HG03175 (cell line): Measurements from ENCODE around the gene DYNLT1.
"Not testable (repeated sequence)": the region's sequence is repeated elsewhere in the genome, so short reads cannot be mapped to it uniquely, and the experiment has no call there.

Experiments used
- ATAC-seq: cut with Tn5 transposase; IDR thresholded peaks from one replicate; pipeline ENCODE4 v1.9.1; 2021; ENCODE audit warnings: mild to moderate bottlenecking, moderate library complexity; ENCODE audit not compliant: unreplicated experiment

Gene DYNLT1

DNA sequence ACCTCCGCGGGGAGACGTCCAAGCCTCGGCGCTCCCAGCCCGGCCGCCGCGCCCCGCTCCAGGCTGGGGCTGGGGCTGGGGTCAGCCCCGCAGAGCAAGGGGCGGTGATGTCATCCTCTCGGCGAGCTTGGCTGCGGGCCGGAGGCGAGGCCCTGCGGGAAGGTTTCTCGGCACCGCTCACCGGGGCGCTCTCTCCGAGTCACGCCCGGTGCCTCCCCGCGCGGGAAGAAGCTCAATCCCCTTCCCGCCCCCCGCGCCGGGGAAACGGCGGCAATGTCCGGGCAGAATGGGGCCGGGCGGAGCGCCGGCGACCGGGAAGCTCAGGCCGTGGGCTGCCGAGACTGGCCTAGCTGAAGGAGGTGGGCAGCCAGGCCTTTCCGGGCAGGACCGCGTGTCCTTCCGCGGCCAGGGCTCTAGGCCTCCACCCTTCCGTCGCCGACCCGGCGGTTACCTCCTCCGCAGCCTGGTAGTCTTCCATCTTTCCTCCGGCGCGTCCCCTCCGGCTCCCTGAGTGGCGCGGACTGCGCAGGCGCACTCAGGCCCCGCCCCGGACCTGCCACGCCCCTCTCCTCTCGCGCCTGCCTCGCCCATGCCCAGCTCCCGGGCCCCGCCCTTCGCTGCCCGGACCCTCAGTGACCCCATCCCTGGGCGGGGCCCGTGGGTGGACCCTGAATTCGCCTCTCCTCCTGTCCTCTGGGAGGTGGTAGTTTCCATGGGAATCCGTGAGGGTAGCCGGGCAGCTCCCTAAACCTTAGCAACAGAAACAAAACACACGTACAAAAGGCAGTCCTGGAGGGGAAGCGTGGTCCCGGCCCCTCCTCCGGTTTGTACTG, at the start of gene DYNLT1:
TSS of gene DYNLT1 (minus strand) at position 513 of the 833 bp plus-strand sequence. CDS start at position 478, 35 bp downstream.
- peak; percentile 54 for ATAC-seq

DNA sequence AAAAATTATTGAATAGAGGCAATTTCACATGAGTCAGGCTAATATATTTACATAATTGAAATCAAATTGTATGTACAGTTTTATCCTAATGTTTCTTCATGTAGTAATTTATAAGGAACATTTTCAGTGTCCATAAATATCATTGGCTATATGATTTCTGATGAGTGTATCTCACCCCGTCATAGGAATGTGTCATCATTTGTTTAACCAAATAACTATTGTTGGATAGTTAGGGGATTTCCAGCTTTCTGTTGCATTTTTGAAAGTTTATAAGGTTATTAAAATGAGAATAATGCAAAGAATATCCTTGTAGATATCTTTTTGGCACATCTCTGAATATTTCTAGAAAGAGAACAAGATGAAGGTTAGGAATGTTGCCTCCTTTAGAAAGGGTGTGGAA, 44.3 kb upstream of the DYNLT1 start:
- no peak for ATAC-seq

DNA sequence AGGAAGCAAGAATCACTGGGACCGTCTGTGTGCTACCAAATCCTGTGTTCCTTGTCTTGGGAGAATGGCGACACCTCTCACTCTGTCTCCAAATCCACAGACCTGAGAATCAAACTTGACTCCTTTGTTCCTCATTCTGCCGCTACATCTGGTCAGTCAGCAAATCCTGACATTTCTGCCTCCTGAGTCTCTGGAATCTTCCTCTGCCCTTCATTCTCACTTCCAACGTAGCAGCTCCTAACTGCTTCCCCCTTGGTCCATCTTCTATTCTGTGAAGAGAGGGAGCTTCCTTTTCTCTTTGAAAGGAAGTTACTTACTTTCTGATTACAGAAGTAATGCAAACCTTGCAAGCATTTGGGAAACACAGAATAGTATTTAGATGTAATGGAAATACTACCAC, 43.0 kb upstream of the DYNLT1 start:
- no peak for ATAC-seq

DNA sequence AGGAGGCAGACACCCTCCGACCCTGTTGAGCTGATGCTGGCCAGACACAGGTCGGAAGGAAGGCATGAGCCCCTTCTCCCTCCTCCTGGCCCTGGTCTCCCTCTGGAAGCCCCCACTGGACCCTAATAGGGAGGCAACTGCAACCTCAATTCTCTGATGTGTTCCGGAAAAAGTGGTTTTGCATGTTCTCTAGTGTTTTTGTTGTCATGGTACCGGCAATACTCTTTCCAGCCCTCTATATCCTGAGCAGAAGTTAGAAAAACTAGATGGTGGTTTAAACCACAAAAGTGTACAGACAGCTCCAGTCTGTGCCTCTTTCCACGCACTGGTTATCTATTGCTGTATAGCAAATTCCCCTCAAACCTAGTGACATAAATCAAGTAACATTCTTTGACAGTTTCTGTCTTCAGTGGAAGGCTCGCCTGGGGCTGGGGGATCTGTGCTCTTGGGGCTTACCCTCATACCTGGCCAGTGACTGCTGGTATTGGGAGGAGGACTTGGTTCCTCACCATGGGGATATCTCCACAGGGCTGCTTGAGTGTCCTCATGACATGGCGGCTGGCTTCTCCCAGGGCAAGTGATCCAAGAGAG, 42.3 kb upstream of the DYNLT1 start:
- ATAC-seq = peak; percentile 57

DNA sequence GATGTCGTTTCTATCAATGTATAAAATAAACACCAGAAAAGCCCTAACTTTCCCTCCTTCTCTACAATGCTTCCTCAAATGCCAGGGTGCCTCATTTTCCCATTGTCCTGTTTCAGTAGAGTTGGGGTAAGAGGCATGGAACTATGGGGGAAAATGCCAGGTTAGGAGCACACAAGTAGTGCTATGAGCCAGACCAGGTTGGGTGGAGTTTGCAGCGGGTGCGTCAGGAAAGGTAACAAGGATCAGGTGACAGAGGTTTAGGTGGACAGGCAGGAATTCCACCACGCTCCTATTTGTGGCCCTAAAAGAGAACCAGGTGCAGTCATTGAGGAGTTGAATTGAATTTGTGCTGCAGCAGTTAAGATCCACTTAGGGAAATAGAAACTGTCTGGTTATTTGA, 41.8 kb upstream of the DYNLT1 start:
- ATAC-seq = no peak

DNA sequence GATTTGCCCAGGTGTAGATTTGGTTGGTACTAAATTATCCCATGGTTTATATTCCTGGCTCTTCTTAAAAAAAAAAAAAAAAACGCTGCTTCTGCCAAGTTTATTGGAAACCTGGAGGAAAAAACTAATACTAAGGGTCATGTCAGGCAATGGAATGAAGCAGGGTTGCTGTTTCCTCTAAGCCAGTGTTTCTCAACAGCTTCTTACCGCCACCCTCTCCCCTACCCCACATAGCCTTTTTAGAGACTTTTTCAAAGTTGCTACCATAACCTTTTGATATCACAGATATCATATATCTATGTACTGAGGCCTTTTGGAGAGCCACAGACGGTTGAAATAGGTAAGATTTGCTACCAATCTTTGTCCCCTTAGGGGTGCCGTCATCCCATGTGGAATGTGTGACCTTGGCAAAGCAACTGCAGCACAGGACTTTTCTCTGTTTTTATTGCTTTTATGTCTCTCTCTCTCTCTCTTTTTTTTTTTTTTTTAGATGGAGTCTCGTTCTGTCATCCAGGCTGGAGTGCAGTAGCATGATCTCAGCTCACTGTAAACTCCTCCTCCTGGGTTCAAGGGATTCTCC, 40.3 kb upstream of the DYNLT1 start:
- ATAC-seq = no peak

DNA sequence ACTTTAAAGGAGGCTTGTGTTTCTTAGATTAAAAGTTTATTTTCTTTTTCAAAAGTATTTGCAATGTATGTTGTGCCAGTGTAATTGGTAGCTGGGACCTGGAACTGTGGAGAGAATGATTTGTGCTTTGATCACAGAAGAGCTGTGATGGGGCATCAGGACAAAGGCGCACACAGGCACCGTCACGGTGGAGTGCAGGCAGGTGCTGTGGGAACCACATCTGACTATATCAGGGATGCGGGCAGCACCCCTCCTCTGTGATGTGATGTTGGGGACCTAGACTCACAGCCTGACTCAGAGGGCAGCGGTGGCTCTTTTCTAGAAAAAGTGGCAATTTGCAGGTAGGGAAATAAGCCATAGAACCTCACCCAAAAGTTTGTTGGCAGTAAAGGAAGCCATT, 39.8 kb upstream of the DYNLT1 start:
- no peak for ATAC-seq

DNA sequence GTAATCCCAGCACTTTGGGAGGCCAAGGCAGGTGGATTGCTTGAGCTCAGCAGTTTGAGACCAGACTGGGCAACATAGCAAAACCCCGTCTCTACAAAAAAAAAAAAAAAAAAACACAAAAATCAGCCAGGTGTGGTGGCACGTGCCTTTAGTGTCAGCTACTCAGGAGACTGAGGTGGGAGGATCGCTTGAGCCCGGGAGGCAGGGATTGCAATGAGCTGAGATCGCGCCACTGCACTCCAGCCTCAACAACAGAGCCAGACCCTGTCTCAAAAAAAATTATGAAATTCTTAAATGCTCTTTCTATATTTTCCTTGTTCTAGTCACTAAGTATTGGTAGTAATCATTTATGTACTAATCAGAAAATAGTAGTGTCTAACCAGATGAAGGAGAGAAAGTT, 35.9 kb upstream of the DYNLT1 start:
- ATAC-seq = no peak

DNA sequence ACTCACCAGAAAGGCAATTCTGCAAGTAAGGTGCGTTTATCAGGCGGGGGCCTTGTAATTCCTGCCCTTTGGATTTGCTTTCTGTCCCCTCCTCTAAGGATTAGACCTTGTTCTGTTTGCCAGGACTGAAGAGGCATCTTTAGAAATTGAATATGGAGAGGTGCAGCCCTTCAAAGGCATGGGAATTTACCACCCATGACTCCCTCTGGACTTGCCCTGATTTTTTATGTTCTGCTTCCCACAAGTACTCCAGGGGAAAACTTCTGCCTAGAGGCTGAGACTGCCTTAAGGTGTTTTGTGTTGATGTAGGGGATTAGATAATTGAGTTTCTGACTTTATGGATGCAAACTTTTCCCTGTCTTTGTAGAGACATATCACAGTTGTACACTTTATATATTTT, 35.5 kb upstream of the DYNLT1 start:
- no peak for ATAC-seq

DNA sequence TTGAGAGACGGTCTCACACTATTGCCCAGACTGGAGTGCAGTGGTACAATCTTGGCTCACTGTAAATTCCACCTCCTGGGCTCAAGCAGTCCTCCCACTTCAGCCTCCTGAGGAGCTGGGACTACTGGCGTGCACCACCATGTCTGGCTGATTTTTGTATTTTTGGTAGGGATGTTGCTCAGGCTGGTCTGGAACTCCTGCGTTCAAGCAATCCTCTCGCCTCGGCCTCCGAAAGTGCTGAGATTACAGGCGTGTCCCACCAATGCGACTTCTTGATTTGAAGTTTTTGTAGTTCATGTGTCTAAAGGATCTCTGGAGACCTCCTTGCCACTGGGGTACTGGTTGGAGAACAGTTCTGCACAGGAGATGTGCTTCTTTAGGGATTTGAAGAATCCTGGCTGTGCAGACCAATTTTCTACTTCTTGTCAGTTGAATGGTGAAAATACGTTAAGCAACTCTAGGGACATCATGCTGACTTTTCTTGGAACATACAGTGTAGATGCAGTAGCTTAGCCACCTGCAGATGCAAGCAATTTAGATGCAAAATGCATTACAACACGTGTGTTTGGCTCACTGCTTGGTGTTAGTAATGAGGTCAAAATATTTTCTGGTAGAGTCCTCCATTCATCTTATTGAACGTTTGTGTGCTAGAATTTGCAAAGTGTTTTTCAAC, 33.5 kb upstream of the DYNLT1 start:
- no peak for ATAC-seq

DNA sequence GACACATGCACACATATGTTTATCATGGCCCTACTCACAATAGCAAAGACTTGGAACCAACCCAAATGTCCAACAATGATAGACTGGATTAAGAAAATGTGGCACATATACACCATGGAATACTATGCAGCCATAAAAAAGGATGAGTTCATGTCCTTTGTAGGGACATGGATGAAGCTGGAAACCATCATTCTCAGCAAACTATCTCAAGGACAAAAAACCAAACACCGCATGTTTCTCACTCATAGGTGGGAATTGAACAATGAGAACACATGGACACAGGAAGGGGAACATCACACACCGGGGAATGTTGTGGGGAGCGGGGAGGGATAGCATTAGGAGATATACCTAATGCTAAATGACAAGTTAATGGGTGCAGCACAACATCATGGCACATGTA, 32.6 kb upstream of the DYNLT1 start:
- not testable (repeated sequence) for ATAC-seq

DNA sequence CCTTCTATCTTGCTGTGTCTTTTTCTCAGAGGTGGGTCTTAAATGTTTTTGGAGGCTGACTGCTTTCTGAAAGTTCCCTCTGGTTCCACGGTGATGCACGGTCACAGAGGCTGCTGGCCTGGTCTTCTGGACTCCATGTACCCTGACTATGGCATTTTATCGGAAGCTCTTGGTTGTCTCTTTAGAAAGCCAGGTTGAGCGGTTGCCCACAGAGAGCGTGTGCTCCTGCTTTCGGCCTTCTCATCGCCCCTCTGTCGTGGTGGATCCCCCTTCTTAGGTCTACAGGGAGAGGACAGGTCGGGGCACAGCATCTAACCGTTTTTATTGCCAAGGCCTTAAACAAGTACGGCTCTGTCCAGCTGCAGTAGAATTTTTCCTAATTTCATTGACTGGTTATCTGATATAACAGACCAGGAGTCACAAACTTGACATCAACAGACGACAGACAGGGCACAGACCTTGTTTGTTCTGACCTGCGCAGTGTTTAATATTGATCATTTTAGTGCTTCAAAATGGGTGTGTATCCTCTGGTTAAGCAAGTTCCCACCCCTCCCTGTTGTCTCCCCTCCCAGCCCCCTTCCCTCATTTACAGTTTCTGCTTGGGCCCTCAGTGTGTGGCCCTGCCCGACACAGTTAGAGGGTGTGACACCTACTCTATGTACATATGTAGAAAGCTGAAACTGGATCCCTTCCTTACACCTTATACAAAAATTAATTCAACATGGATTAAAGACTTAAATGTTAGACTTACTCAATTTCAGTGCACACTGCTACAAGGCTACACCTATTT, 30.0 kb upstream of the DYNLT1 start:
- no peak for ATAC-seq

DNA sequence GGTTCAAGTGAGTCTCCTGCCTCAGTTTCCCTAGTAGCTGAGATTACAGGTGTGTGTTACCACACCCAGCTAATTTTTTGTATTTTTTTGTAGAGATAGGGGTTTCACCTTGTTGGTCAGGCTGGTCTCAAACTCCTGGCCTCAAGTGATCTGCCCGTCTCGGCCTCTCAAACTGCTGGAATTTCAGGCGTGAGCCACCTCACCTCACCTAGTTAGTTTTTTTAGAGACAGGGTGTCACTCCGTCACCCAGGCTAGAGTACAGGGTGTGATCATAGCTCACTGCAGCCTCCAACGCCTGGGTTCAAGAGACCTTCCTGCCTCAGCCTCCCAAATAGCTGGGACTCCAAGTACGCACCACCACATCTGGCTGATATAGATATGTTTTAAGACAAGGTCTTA, 28.2 kb upstream of the DYNLT1 start:
- ATAC-seq = no peak

DNA sequence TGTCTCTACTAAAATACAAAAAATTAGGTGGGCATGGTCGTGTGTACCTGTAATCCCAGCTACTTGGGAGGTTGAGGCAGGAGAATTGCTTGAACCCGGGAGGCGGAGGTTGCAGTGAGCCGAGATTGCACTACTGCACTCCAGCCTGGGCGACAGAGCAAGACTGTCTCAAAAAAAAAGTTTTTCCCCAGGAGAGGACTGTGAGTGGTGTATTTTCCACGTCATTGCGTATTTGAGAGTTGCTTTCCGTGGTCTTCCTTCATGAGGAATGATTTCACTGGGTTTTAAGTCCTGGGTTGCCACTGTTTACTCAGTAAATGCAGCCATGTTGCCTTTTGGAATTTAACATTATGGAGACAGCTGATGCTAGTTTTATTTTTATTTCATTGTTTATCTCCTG, 27.6 kb upstream of the DYNLT1 start:
- not testable (repeated sequence) for ATAC-seq

DNA sequence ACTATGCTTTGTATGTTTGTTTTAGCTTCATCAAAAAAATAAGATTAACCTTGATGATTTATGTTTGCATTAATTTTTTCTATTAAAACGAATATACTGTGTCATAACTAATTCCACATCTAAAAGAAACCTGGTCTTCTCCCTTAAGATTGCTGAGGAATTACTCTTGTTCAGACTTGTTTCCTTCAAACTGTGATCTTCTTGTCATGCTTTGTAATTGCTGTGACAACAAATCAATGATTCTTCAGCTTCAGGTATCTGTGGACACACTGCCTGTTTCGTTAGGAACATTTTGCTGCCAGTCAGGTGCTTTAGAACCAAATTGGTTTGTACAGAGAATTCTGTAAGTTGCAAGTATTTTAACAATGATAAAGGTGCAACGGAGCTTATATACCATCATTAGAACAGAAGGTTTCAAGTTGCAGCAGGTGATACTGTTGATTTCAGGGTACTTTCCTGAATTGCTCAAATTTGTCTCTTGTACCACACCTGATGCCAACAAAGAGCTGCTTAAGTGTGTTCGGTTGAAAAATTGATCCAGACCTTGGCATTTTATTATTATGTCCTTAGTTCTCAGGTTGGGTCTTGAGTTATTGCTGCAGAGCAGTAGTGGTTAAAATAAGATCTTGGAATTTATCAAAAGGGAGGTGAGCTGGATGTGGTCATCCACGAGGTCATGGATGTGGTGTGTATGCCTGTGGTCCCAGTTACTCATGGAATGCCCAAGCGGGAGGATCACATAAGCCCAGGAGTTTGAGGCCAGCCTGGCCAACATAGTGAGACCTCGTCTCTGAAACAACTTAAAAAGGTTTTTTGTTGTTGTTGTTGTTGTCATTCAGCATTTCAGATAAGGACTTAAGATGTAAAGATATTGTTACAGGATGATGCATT, 24.8 kb upstream of the DYNLT1 start:
- ATAC-seq = no peak

DNA sequence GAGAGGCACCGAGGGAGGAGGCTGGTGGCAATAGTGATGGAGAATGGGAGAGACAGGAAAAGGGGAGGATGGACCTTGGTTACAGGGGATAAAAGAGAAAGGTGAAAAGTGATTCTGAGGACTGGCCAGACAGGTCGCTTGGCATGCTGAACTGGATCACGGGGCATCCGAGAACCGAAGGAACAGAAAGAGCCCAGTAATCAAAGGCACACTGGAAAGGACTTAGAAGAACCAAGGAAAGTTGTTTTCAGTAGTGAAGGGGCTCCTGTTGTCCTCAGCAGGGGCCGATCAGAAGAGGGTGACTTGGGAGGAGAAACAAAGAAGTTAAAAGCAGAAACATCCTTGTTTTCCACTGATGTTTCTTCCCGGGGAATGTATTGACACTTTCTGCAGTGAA, 24.2 kb upstream of the DYNLT1 start:
- ATAC-seq = no peak

DNA sequence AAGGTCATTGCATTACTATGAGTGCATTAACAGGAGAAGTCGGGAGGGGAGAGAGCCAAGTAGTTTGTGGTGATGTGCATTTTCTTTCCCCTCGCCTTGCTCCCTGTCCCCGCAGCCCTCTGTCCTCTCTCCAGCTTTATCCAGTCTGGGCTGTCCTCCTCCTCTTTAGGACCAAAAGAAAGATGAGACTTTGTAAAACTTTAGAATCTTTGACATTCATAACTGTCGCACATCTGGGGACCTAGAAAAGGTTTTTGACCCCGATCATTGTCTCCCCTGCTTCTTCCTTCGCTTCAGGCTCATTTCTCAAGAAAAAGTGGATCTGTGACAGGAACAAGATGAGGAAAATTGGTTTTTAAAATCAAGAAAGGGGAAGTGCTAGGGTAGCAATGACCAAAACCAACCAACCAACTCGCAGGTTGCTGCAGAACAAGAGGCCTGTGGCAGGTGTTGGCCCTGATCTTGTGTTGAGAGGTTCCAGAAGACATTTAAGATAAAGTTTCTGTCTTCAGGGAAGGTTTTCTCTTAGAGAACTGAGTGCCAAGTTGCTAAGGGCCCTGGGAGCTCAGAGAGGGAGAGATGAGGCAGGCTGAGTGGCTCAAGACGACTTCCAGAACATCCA, 22.9 kb upstream of the DYNLT1 start:
- ATAC-seq = no peak

DNA sequence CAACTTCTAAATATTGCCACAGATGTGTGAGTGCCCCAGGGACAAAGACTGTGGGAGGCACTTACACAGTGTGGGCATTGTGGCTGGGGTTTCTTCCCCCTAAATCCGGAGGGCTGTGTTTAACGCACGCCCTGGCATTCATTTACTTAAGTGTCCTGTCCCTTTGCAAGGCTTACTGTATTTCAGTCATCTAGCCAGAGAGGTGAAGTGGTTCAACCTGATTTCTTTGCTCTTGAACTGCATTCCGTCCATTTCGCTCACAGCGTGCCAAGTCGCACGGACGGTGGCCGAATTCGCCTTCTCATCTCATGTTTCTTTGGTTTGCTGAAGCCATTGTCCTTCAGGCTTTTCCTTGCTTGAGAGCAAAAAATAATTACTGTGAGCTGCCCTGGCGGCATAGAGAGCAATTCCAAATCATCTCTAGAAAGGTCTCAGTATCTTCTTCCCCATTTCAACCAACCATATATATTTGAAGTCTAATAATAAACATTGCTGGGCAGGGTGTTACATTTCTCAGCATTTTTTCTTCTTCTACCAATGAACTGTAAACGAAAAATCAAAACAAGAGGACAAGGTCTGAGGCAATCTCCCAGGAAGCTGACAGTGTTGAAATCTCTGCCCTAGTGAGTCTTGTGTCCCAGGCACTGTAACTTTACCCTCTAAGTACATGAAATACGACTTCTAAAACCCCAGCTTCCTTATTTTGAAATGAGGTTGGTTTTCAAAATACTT, 22.3 kb upstream of the DYNLT1 start:
- ATAC-seq = no peak

DNA sequence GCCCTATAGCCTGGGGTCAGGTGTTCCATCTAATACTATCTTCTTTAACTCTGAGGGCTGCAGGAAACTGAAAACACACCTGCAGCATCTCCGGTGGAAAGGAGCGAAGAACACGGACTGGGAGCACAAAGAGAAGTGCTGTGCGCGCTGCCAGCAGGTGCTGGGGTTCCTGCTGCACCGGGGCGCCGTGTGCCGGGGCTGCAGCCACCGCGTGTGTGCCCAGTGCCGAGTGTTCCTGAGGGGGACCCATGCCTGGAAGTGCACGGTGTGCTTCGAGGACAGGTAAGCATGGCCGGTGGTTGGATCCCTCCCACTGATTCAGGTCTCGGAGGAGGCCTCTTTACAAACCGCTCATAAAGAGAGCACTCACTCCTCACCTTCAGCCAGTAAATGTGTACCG, 20.8 kb upstream of the DYNLT1 start:
- no peak for ATAC-seq
